ENCODE data around the gene RND2. TPM values are rescaled to one million over a fixed set of nuclear protein-coding genes. Genes with fewer than 3 reads are reported as not detected.

RND2 gene
- total RNA-seq, 2 donors from 2014 or later: 1.6 to 4.3 TPM

GRCh38 chr17:43056051-43056450 is 31.0 kb downstream of the RND2 start:
- no peak for DNase-seq (ENCODE audit: low spot score)
- TF ChIP-seq POLR2AphosphoS5 (IDR thresholded peaks at IDR 0.05): no peak
- no peak for TF ChIP-seq POLR2A (IDR thresholded peaks at IDR 0.05)
- TF ChIP-seq, protein P1, sequence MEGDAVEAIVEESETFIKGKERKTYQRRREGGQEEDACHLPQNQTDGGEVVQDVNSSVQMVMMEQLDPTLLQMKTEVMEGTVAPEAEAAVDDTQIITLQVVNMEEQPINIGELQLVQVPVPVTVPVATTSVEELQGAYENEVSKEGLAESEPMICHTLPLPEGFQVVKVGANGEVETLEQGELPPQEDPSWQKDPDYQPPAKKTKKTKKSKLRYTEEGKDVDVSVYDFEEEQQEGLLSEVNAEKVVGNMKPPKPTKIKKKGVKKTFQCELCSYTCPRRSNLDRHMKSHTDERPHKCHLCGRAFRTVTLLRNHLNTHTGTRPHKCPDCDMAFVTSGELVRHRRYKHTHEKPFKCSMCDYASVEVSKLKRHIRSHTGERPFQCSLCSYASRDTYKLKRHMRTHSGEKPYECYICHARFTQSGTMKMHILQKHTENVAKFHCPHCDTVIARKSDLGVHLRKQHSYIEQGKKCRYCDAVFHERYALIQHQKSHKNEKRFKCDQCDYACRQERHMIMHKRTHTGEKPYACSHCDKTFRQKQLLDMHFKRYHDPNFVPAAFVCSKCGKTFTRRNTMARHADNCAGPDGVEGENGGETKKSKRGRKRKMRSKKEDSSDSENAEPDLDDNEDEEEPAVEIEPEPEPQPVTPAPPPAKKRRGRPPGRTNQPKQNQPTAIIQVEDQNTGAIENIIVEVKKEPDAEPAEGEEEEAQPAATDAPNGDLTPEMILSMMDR (IDR thresholded peaks at IDR 0.05): no peak
- H3K4me3 ChIP-seq: no peak overlapping the region
- no peaks in the 10 kb centered on the region for H3K27me3 ChIP-seq (replicated peaks; ENCODE audit: insufficient read depth)
- H3K36me3 ChIP-seq: no peaks in the 10 kb centered on the region
- no peaks in the 10 kb centered on the region for H3K4me1 ChIP-seq (replicated peaks)
- intact Hi-C loops (cut with DNase I): no loop called here
- H3K27ac ChIP-seq: no peak overlapping the region
- H3K9me3 ChIP-seq: no peaks in the 10 kb centered on the region
- WGBS: 94% methylated on average over 7 of the region's 7 CpGs

DNA sequence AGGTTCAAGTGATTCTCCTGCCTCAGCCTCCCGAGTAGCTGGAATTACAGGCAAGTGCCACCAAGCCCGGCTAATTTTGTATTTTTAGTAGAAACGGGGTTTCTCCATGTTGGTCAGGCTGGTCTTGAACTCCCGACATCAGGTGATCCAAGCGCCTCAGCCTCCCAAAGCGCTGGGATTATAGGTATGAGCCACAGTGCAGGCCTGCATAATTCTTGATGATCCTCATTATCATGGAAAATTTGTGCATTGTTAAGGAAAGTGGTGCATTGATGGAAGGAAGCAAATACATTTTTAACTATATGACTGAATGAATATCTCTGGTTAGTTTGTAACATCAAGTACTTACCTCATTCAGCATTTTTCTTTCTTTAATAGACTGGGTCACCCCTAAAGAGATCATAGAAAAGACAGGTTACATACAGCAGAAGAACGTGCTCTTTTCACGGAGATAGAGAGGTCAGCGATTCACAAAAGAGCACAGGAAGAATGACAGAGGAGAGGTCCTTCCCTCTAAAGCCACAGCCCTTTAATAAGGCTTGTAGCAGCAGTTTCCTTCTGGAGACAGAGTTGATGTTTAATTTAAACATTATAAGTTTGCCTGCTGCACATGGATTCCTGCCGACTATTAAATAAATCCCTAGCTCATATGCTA is 38.1 kb downstream of the RND2 start:
- WGBS: 94% methylated on average over 10 of the region's 10 CpGs
- H3K27ac ChIP-seq: no peak overlapping the region
- no peak overlapping the region for H3K4me3 ChIP-seq
- intact Hi-C loops (cut with DNase I): no loop called here
- no peaks in the 10 kb centered on the region for H3K27me3 ChIP-seq (replicated peaks; ENCODE audit: insufficient read depth)
- H3K4me1 ChIP-seq (replicated peaks): no peaks in the 10 kb centered on the region
- no peaks in the 10 kb centered on the region for H3K9me3 ChIP-seq
- TF ChIP-seq POLR2AphosphoS5 (IDR thresholded peaks at IDR 0.05): no peak
- TF ChIP-seq POLR2A (IDR thresholded peaks at IDR 0.05): no peak
- TF ChIP-seq, protein P1 (IDR thresholded peaks at IDR 0.05): no peak
- no peaks in the 10 kb centered on the region for H3K36me3 ChIP-seq
- DNase-seq (ENCODE audit: low spot score): no peak

DNA sequence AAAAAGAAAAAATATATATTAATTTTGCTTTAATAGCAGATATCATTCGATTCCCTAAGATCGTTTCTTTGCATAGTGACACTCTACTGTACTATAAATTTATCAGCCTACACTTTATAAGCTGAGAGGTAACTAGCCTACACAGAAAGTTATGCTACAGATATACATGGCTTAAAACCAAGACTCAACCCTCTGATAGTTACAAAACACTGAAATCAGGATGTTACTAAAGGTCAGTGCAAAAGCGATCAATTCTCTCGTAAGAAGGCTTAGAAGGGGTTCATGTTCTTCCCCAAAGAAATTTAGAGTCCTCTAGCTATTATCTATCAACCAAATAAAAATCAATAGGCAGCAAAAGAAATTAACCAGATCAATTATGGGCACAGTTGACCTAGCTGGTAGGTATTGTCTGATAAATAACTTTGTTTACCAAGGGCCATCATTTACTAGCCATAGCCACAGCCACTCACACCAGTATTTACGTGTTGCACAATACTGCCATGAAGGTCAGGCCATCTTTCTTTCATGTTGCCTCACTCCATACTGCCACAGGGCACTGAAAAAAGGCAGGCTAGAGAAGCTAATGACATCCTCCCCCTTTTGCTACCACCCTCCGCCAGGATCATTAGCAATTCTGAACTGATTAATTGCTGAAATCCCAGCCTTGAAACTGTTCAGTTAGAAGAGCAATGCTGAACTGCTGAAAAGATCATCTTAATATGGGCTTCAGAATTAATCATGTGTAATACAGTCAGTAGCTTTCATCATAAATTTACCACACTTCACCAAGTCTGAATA is 43.7 kb downstream of the RND2 start:
- TF ChIP-seq, protein P1 (IDR thresholded peaks at IDR 0.05): no peak
- no peak for TF ChIP-seq POLR2A (IDR thresholded peaks at IDR 0.05)
- TF ChIP-seq POLR2AphosphoS5 (IDR thresholded peaks at IDR 0.05): no peak
- Histone ChIP-seq H3K27me3 (replicated peaks; ENCODE audit: insufficient read depth) (no peaks in the 10 kb centered on the region), H3K9me3 (no peaks in the 10 kb centered on the region), H3K4me1 (replicated peaks) (no peaks in the 10 kb centered on the region), H3K4me3 (no peak overlapping the region), H3K36me3 (no peaks in the 10 kb centered on the region), H3K27ac (no peak overlapping the region)
- DNase-seq (ENCODE audit: low spot score): no peak
- intact Hi-C loops (cut with DNase I): no loop called here
- WGBS: 93% methylated on average over 6 of the region's 6 CpGs

- no peak overlapping the region for H3K27ac ChIP-seq
- no peak overlapping the region for H3K4me3 ChIP-seq
- H3K4me1 ChIP-seq (replicated peaks): no peaks in the 10 kb centered on the region
- H3K27me3 ChIP-seq (replicated peaks; ENCODE audit: insufficient read depth): no peaks in the 10 kb centered on the region
- no peak for DNase-seq (ENCODE audit: low spot score)
- TF ChIP-seq POLR2A (IDR thresholded peaks at IDR 0.05): no peak
- TF ChIP-seq, protein P1 (IDR thresholded peaks at IDR 0.05): no peak
- TF ChIP-seq POLR2AphosphoS5 (IDR thresholded peaks at IDR 0.05): no peak
- intact Hi-C loops (cut with DNase I): no loop called here
- no peaks in the 10 kb centered on the region for H3K9me3 ChIP-seq
- H3K36me3 ChIP-seq: no peaks in the 10 kb centered on the region
- 84% methylated on average over 3 of the region's 3 CpGs for WGBS
These were observed 44.4 kb downstream of the RND2 start for GRCh38 chr17:43069368-43069898.
